Activated CD4-positive, alpha-beta T cell treated with anti-CD3 and anti-CD28 coated beads for 1 hour (primary cell): ENCODE data around the gene SORBS2.
"Not testable (repeated sequence)": the region's sequence is repeated elsewhere in the genome, so short reads cannot be mapped to it uniquely, and the experiment has no call there.

Source experiments
- DNase-seq: peaks from one replicate; pipeline ENCODE4 v3.0.0-alpha.2; 2020

The SORBS2 gene, protein sequence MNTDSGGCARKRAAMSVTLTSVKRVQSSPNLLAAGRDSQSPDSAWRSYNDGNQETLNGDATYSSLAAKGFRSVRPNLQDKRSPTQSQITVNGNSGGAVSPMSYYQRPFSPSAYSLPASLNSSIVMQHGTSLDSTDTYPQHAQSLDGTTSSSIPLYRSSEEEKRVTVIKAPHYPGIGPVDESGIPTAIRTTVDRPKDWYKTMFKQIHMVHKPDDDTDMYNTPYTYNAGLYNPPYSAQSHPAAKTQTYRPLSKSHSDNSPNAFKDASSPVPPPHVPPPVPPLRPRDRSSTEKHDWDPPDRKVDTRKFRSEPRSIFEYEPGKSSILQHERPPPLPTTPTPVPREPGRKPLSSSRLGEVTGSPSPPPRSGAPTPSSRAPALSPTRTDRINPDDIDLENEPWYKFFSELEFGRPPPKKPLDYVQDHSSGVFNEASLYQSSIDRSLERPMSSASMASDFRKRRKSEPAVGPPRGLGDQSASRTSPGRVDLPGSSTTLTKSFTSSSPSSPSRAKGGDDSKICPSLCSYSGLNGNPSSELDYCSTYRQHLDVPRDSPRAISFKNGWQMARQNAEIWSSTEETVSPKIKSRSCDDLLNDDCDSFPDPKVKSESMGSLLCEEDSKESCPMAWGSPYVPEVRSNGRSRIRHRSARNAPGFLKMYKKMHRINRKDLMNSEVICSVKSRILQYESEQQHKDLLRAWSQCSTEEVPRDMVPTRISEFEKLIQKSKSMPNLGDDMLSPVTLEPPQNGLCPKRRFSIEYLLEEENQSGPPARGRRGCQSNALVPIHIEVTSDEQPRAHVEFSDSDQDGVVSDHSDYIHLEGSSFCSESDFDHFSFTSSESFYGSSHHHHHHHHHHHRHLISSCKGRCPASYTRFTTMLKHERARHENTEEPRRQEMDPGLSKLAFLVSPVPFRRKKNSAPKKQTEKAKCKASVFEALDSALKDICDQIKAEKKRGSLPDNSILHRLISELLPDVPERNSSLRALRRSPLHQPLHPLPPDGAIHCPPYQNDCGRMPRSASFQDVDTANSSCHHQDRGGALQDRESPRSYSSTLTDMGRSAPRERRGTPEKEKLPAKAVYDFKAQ (N-terminal part only)

DNA sequence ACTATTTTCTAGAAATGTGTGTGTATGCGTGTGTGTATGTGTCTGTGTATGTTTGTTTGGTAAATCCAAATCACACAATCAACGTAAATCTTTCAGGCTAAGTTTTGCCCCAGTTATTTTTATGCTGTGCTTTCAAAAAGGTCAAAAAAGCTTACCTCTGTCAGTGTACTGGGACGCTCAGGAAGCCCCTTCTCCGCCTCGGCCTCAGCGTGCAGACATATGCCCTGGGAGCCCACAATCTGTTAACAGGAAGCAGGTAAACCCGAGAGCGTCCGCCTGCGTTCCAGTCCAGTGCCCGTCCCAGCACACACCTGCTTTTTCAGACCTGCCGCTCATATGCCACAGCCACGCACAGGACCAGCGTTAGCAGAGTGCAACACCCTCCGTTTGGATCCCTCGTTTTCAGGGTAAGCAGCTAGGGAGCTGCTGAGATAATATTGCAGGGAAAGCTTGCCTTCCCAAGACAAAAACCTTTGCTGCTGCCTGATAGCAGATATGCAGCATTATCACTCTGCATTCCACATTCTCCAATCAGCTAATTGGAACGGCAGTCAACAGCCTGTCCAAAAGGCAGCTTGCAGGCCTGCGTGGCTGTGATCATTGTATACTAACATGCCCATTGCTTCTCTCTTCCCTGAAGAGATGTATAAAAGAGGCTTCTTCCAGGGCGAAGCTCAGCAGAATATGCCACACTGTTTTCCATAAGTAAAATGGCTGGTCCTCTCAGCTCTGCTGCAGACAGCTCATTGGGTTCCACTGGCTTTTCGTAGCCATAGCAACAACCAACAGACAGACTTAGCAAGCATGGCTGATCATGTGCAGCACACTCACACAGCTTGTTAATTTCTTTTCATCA, at the start of gene SORBS2:
SORBS2 (minus strand) TSS at position 686 of the 856 bp plus-strand sequence. CDS start 121,623 bp downstream, outside the sequence.
- no peak for DNase-seq

DNA sequence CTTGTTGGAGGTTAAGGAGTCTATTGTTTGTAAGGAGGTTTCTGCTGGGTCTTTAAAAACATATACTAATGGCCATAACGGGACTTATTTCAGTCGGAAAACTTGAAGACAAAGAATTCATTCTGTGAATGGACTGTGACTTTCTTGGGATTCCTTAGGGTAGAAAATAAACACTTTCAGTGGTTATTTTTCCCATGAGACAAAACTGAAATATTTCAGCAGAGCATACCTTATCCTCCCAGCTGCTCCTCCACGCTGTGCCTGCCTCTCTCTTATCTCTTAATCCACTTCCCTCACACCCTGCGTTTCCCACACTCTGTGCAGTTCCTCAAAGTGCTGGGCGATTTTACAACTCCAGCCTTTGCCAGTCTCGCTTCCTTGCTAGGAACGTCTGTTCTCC, 47.1 kb upstream of the SORBS2 start:
- DNase-seq: no peak

DNA sequence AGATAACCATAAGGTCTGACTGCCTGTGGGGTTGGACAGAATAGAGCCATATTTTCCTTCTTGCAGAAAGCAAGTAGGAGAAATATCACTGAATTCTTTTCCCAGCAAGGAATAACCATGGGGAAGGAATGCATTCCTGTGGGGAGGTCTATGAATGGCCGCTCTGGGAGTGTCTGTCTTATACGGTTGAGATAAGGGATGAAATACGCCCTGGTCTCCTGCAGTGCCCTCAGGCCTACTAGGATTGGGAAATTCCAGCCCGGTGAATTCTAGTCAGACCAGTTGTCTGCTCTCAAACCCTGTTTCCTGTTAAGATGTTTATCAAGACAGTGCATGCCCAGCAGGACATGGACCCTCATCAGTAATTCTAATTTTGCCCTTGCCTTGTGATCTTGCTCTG, 45.6 kb upstream of the SORBS2 start:
- not testable (repeated sequence) for DNase-seq

DNA sequence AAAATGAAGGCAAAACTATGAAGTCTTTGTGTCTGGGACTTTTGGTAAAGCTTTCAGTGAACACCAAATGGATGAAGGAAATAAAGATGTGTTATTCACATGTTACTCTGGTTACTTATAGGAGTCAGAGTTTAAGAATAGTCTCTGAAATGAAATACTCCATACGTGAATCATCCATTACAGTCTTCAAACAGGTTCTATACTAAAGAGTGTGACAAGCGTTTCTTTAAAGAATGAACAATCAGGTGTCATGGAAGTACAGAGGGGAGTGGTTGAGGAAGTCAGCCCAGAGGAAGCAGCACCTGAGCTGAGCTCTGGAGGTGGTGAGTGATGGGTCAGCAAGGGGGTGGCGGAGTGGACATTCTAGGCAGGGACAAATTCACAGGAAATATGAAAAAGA, 41.8 kb upstream of the SORBS2 start:
- no peak for DNase-seq

DNA sequence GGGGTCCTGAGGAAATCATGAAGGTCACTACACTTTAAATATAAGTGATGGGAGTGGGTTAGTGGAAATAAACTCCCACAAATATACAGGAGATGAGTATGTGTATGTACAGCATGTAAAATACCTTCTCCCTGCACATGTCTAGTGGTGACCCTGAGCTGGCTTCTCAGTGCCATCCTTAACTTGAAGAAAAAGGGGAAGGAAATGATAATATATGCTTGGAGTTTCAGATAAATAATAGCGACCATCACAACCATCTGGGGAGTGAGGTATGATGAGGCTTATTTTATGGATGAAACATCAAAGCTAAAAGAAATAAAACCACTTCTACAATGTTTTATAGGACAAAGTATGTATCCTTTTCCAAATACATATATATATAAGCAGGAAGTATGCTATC, 41.0 kb upstream of the SORBS2 start:
- no peak for DNase-seq

DNA sequence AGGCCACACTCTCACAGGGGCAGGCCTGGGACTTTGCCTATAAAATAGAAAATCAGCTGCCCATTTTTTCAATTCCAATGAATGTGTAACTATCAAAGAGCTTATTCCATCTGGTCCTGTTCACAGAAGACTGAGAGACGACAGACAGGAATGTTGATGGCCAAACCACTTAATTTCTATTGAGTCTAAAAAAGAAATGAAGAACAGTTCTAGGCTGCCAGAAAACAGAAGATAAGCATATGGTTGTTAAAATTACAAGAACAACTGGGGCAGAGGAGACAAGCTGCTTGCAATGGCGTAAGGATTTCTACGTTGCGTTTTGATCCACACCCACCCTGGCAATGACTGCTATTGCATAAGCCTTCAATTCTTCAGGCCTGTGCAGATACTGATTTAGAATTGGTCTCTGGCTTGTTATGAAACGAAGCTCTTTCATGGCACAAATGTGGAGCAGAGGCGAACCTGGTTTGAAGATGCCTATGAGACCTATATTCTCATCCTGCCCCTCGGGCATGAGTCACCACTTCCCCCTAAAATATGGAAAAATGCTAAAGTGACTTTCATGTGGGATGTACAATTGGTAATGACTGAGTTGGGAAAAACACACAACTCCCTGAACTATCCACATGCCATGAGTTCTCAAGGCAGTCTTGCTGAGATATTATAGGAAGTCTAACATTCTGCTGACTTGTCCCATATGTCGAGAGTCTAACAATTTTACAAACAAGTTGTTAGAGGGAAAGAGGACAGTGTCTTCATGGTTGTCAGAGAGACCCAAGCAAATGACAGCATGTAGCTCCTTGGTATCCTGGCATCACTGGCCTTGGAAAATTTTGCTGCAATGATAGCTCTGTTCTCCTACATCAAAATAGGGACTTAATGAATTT, 37.9 kb upstream of the SORBS2 start:
- no peak for DNase-seq

DNA sequence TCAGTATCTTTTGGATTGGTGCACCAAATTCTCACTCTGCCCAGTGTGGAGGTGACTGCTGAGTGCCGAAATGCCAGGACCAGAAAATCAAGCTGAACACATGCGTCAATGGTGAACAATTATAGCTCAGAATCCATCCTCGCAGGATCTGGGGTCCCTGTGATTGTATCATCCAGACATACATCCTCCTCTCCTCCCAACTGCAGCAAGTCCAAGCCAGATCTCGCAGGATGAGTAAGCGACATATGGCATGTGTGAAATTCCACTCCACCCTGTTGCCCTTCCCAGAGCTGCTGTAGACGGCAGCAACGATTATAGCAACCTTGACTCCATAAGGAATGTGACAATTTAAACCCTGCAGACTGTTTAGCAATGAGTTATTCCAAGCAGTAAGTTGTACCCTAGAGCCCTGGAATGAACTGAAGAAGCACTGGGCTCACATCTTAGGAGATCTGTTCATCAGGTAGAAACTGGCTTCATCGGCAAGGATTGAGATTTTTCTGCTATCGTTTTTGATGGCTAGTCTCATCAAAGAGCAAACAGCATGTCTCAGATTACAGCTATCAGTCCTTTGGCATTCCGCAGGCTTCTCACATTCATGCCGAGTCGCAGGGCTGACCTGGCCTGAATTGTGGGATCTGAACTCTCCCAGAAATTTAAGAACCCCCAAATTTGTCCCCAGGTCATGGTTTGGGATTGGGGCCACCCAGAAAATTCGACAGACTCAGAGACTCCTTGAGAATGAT, 35.5 kb upstream of the SORBS2 start:
- DNase-seq: no peak

DNA sequence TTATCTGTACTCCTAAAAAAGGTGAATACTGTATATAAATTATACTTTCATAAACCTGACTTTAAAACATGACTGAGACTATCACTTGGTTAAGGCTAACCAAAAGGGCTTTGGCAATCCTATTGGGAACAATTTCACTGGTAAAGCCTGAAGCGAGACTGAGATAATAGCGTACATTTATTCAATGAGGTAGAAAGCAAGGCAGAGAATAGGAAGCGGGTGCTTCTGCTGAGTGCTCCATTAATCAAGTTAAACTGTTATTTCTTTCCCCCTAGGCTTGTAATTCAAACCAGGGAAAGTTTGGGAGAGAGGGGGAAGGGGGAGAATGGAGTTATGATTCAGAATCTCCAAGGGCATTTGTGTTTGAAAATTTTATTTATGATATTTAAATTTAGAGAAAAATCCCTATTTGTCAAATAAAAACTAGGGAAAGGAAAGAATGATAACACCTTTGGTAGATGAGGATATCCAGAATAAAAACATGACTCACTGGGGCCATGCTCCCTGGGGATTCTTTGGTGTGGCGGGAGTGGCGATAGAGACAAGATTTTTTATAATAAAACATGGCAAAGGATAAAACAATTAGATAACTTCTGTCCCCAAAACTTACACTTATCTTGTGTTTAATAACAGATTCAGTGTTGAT, 34.6 kb upstream of the SORBS2 start:
- DNase-seq: no peak

DNA sequence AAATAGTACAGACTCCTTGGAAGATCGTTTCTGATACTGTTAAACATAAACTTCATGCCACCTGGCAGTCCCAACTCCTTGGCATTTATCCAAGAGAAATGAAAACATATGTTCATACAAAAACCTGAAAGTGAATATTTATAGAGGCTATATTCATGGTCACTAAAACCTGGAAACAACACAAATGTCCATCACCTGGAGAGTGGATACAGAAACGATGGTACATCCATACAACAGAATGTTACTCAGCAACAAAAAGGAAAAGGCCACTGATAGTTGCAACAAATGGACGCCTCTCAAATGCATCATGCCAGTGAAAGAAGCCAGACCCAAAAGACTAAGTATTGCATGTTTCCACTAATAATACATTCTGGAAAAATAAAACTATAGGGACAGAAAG, 34.0 kb upstream of the SORBS2 start:
- DNase-seq: no peak

DNA sequence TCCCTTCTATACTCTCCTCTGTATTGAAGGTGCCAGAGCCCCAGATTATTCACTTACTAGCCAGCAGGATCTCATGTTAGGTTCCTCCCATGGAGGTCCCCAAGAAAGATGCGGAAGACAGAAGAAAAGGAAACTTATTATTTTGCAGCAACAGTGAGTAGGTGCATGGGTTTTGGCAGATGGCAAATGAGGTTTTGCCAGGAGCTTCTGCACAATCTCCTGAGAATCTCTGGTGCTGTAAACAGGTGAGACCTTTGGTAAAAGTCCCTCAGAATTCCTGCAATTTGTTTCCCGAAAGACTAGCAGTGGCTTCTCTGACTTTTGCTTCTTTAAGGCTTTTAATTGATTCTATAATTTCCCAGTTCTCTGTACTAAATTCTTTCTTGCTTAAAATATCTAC, 29.5 kb upstream of the SORBS2 start:
- DNase-seq: no peak

DNA sequence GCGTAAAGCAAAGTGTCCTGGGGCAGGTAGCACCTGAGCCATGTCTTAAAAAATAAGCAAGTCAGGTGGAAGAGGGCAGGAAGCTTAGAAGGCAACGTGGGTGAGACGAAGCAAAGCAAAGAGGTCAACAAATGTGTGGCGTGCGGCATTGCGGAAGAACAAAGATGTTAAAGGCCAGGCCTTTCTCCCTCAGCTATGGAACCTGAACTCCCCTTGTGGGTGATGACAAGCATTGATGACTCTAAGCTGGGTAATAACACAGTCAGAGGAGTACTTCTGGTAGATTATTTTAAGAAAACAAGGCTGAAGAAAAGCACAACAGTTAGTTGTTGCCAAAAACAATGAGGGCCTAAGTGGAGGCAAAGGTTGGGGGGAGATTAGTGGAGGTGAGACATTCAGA, 29.0 kb upstream of the SORBS2 start:
- no peak for DNase-seq

DNA sequence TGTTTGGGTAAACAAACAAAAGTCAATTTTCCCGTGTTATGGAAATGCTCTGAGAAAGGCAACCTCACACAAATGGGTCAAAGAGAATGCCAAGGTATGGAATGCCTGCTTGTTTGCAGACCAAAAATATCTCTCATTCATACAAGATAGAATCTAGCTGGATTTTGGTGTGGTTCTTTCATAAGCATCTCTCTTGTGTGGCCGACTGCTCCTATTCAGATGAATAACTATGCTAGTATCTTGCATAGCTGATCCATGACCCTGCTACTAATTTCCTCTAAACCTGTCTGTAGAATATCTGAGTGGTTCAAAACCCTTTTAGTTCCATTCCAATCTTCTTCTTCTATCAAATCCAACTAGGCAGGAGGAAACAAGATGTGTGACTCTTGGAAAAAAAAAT, 28.2 kb upstream of the SORBS2 start:
- no peak for DNase-seq

DNA sequence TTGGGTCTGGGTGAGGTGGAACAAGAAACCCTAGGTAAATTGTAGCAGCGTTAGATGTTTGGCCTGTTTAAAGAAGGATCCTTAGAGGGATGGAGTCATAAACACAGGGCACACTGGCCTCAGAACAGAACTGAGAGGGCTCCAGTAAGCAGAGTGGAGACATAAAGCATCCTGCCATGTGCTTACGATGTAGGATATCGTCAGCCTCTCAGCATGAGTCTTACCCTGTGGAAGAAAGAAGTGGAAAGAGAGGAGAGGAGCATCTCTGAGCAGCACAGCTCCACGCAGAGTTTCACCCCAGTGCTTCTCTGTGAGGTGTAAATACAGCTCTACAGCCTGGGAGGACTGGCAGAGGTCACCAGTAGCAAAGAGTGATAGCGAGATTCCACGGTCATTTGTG, 27.8 kb upstream of the SORBS2 start:
- no peak for DNase-seq

DNA sequence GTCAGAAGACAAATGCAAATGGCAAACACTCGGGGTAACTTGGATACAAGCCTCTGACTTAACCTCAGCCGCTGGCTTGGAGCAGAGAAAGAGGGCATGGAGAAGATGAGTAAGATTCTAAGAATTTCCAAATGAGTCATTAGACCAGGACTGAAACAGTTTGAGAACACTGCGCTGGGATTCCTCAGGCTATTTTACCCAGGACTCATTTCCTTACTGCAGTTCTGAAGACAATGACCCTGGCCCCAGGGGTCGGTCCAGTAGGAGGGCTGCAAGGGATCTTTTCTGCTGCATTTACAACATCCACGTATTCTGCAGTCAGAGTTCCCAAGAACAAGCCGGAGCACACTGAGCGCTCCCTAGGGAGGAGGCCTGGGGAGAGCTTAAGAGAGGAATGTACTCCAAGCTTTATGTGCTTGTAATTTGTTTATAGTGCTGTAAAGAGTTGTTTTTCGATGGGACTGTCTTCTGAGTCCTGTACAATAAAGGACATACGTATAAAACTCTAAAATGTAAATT, 27.3 kb upstream of the SORBS2 start:
- DNase-seq: no peak

DNA sequence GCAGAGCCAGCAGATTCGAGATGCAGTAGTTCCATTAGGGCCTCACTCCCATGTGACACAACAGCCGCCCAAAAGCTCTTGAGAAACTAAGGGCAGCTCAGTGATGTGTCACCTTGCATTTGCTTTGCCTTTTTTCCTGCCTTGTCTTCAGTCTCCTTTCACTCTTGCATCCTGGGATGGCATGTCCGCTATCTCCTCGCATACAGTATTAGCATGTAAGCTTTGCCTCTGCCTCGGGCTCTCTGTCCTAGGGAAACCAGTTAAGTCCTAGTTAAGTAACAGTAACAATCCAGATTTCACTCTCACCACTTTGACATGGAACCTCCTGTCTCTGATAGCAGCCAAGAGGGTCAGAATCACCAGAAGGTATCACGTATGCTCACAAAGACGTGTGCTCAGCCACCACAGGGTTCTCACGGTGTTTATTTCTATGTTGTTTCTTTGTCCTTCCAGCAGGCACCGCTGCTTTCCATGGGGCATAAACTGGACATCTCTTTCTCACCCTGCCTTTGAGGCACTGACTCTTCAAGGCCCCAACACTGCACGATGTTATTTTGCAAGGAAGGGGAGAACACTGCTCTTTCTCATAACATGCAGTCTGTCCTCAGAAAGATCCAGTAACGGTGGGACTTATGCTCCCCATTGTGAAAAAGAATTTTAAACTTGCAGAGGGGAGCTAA, 26.7 kb upstream of the SORBS2 start:
- no peak for DNase-seq

DNA sequence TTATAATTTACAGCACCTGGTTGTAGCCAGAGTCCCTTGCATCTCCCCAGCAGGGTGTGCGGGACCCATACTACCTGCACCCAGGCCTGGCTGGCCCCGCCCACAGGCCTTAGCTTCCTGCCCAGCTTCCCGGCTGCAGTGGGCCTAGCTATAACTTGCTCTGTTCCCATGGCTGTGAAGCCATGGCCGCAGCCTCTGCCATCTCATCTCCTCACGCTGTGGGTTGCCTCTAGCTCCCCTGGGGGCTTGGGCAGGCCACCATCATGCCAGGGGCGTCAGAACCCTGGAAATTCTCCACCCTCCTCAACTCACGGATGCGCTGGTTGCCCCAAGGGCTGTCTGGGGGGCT, 26.1 kb upstream of the SORBS2 start:
- no peak for DNase-seq

DNA sequence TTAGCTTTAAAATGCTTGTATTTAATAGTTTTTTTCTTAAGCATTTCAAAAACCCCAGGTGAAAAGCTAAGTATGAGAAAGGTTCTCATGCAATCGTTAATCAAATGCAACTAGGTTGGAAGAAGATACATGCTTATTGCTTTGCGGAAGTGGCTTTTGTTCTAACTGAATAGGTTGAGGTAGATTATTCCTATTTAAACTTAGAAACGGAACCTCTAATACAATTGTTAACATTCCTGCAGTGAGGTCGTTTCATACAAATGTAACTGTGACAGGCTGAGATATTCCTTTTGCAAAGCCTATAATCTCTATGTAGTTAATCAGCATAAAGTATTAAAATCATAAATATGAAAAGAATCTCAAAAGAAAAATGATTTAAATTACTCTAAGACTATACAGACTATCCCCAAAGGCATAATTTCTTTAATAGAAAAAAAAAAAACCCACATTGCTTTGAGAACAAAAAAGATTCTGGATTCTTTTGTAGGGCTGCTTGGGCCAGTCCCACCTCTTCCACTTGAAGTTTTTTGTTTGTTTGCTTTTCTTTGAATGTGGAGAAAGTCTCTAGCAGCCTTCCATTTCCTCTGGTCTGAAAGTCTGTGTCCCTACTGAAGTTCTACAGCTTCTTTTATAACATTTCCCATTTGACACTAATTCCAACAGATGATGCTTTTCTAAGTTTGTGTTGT, 25.6 kb upstream of the SORBS2 start:
- DNase-seq: no peak

DNA sequence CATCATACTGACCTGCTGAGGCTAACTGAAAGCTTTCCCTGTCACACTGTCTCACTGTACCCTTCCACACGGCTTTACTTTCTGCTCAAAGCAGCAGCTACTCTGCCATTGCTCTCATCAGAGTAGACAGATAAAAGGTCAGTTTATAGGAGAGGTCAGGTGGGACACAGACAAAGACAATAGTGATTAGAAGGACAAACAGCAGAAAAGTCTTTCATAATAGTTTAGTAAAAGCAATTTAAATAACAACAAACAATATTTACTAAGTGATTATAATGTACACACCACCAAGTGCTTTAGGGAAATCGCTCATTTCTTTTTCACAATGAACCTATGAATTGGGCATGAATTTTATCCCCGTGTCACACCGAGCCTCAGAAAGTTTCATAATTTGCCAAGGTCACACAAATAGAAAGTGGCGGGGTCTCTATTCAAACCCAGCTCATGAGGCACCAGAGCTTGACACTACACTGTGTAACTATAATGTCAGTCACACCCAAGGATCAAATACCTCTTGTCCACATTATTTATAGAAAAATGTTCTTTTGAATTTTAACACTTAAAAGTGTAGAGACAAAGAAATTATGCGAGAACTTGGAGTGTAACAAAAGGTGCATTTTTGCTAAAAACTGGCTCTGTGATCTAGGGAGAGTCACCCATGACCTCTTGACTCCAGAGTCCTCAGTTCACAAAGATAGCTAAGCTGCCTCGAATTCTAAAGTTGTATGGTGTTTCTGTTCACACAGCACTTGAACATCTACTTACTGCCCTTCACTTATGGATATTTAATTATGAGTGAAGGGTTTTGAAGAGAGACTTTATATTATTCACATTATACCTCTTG, 24.5 kb upstream of the SORBS2 start:
- no peak for DNase-seq
